HCT116 (cell line): Measurements from ENCODE around the gene TMEM86A.
"Not testable (repeated sequence)": the region's sequence is repeated elsewhere in the genome, so short reads cannot be mapped to it uniquely, and the experiment has no call there.

Experiments used
- EZH2phosphoT487 ChIP-seq: fragments of 200-600 bp; IDR thresholded peaks from 2 replicates; pipeline ENCODE4 v1.6.1; 2018; ENCODE audit warnings: antibody characterized with exemption, borderline replicate concordance
- POLR2A ChIP-seq: IDR thresholded peaks from 2 replicates; pipeline ENCODE4 v1.7.0; 2011; ENCODE audit warnings: borderline replicate concordance; ENCODE audit not compliant: insufficient read depth, insufficient read length; ENCODE audit errors: extremely low read depth

GRCh38 chr11:18672209-18672608 is 26.4 kb upstream of the TMEM86A start:
- not testable (repeated sequence) for TF ChIP-seq POLR2A, EZH2phosphoT487
